K562 (cell line): ENCODE results near the gene DNAJC1. TPM values are rescaled to one million over a fixed set of nuclear protein-coding genes. Genes with fewer than 3 reads are reported as not detected.

ENCODE experiments used
- BDP1 ChIP-seq: IDR thresholded peaks from 3 replicates; pipeline ENCODE4 v1.6.1; 2011; ENCODE audit not compliant: insufficient read length, insufficient read depth
- DMBX1 ChIP-seq: fragments of 250-450 bp; sonication (Bioruptor Pico); IDR thresholded peaks from 2 replicates; pipeline ENCODE4 v1.8.0; 2022; ENCODE audit warnings: inconsistent platforms, mild to moderate bottlenecking, moderate library complexity, borderline replicate concordance
- EP400 ChIP-seq: fragments of 450-650 bp; IDR thresholded peaks from 2 replicates; pipeline ENCODE4 v1.6.1; 2017; ENCODE audit warnings: antibody characterized with exemption, mild to moderate bottlenecking, moderate library complexity
- ETV5 ChIP-seq: sonication (generic); formaldehyde crosslinking; IDR thresholded peaks from 2 replicates; pipeline ENCODE4 v1.4.0; 2020; ENCODE audit warnings: low read depth, mild to moderate bottlenecking, missing genetic modification reagents
- HMGN3 ChIP-seq: IDR thresholded peaks from 2 replicates; pipeline ENCODE4 v1.6.1; 2011; ENCODE audit warnings: borderline replicate concordance, low read depth, mild to moderate bottlenecking, mixed read lengths, low read length; ENCODE audit not compliant: insufficient read length; ENCODE audit errors: extremely low read depth
- KDM4B ChIP-seq, 2 experiments: fragments of 450-650 bp in 1 of 2; sonication (generic) in 1 of 2; IDR thresholded peaks; 2 replicates each; pipeline ENCODE4 v1.6.1; 2016 to 2017; ENCODE audit warnings: borderline replicate concordance in 2 of 2, antibody characterized with exemption in 1 of 2, low read depth in 1 of 2, mild to moderate bottlenecking in 1 of 2
- KLF10 ChIP-seq: fragments of 250-450 bp; sonication (Bioruptor Pico); IDR thresholded peaks from 2 replicates; pipeline ENCODE4 v1.6.1; 2021; ENCODE audit warnings: matching md5 sums
- MYBL2 ChIP-seq, 2 experiments: fragments of 450-650 bp in 1 of 2; sonication (generic) in 1 of 2; formaldehyde crosslinking in 1 of 2; IDR thresholded peaks; 2 replicates each; pipeline versions ENCODE4 v1.6.1 to v1.8.1; 2017 to 2022; ENCODE audit warnings: borderline replicate concordance in 1 of 2, inconsistent platforms in 1 of 2, low read depth in 1 of 2, mild to moderate bottlenecking in 1 of 2, missing genetic modification reagents in 1 of 2, moderate library complexity in 1 of 2
- SIN3B ChIP-seq: fragments of 450-650 bp; IDR thresholded peaks from 2 replicates; pipeline ENCODE4 v1.6.1; 2017; ENCODE audit warnings: low read depth, mild to moderate bottlenecking, moderate library complexity
- SMARCA5 ChIP-seq: fragments of 450-650 bp; IDR thresholded peaks from 2 replicates; pipeline ENCODE4 v1.6.1; 2016
- ZBTB17 ChIP-seq: fragments of 450-650 bp; formaldehyde crosslinking; IDR thresholded peaks from 2 replicates; pipeline ENCODE4 v1.4.0; 2020; ENCODE audit warnings: mild to moderate bottlenecking
- ZNF212 ChIP-seq: fragments of 450-650 bp; formaldehyde crosslinking; IDR thresholded peaks from 2 replicates; pipeline ENCODE4 v1.4.0; 2020; ENCODE audit warnings: mild to moderate bottlenecking
- ZNF445 ChIP-seq: fragments of 250-450 bp; sonication (Bioruptor Pico); IDR thresholded peaks from 2 replicates; pipeline ENCODE4 v1.4.0; 2020; ENCODE audit warnings: low read depth, mild to moderate bottlenecking, moderate library complexity
- ZZZ3 ChIP-seq: fragments of 450-650 bp; IDR thresholded peaks from 2 replicates; pipeline ENCODE4 v1.6.1; 2016; ENCODE audit warnings: antibody characterized with exemption, mild to moderate bottlenecking, moderate library complexity
- polyA plus RNA-seq, 8 experiments: library from polyadenylated mRNA; depleted of rRNA in 4 of 8; stranded (reverse) in 5 of 8; unstranded in 3 of 8; fragments of >200 nt; fragmentation: Nextera tagmentation in 2 of 8; fragmentation: Illumina TruSeq in 1 of 8; extraction: Ambion mirVana in 2 of 8; extraction: Trizol in 1 of 8; gene quantifications; 2 replicates each; pipeline versions ENCODE4 v1.2.1 to v1.2.3, GENCODE V29; 2011 to 2014; ENCODE audit warnings: inconsistent platforms in 1 of 8, missing spikeins in 1 of 8
- total RNA-seq, 7 experiments: library from RNA; depleted of rRNA in 6 of 7; stranded (reverse); fragments of >200 nt in 6 of 7; fragmentation: Illumina TruSeq in 2 of 7; extraction: Trizol in 2 of 7; gene quantifications; 2 replicates each; pipeline versions ENCODE4 v1.2.1 to v1.2.3, GENCODE V29; 2011 to 2021; ENCODE audit warnings: low replicate concordance in 1 of 7
- TF ChIP-seq, protein P1 (sequence below): fragments of 250-450 bp; sonication (Bioruptor Pico); IDR thresholded peaks from 2 replicates; pipeline ENCODE4 v1.5.0; 2020; ENCODE audit warnings: mild to moderate bottlenecking, borderline replicate concordance
- TF ChIP-seq, protein P2 (sequence below): fragments of 450-650 bp; IDR thresholded peaks from 2 replicates; pipeline ENCODE4 v1.6.1; 2016; ENCODE audit warnings: antibody characterized with exemption
- TF ChIP-seq, protein P3 (sequence below): fragments of 250-450 bp; sonication (Bioruptor Pico); IDR thresholded peaks from 2 replicates; pipeline ENCODE4 v1.9.0; 2021; ENCODE audit warnings: mild to moderate bottlenecking
- TF ChIP-seq, protein P4 (sequence below): sonication (generic); formaldehyde crosslinking; IDR thresholded peaks from 2 replicates; pipeline ENCODE4 v1.8.1; 2023; ENCODE audit warnings: mild to moderate bottlenecking, missing genetic modification reagents
- TF ChIP-seq, protein P5 (sequence below): sonication (generic); formaldehyde crosslinking; IDR thresholded peaks from 2 replicates; pipeline ENCODE4 v1.4.0; 2020; ENCODE audit warnings: mild to moderate bottlenecking, missing genetic modification reagents

Gene DNAJC1
- total and polyA plus RNA-seq, 9 of the 15 experiments (the other 6 are each of a cell fraction or from before 2014, with no cell fraction given), result 5.4 to 77.6 (median 40.3) TPM

DNA sequence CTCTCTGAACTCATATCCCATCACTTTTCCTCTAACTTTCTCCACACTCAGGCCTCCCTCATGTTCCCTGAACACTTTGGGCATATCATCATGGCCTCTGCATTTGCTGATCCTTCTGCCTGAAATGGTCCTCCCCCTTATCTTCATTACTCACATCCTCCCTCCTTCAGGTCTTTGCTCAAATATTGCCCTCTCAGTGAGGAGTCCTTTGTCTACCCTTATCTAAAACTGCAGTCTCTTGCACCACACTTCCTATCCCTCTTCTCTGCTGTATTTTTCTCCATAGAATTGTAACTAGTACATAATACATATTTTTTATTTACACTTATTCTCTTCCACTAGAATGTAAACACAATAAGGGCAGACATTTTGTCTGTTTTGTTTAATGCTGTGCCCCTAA, 41.7 kb downstream of the DNAJC1 start (continued):
- no peak for TF ChIP-seq BDP1
- no peak for TF ChIP-seq KLF10 (CRISPR knock-in tag)
- no peak for TF ChIP-seq HMGN3
- TF ChIP-seq SMARCA5, result no peak
- TF ChIP-seq, protein P1, sequence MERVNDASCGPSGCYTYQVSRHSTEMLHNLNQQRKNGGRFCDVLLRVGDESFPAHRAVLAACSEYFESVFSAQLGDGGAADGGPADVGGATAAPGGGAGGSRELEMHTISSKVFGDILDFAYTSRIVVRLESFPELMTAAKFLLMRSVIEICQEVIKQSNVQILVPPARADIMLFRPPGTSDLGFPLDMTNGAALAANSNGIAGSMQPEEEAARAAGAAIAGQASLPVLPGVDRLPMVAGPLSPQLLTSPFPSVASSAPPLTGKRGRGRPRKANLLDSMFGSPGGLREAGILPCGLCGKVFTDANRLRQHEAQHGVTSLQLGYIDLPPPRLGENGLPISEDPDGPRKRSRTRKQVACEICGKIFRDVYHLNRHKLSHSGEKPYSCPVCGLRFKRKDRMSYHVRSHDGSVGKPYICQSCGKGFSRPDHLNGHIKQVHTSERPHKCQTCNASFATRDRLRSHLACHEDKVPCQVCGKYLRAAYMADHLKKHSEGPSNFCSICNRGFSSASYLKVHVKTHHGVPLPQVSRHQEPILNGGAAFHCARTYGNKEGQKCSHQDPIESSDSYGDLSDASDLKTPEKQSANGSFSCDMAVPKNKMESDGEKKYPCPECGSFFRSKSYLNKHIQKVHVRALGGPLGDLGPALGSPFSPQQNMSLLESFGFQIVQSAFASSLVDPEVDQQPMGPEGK (CRISPR knock-in tag), result no peak
- TF ChIP-seq, protein P2, sequence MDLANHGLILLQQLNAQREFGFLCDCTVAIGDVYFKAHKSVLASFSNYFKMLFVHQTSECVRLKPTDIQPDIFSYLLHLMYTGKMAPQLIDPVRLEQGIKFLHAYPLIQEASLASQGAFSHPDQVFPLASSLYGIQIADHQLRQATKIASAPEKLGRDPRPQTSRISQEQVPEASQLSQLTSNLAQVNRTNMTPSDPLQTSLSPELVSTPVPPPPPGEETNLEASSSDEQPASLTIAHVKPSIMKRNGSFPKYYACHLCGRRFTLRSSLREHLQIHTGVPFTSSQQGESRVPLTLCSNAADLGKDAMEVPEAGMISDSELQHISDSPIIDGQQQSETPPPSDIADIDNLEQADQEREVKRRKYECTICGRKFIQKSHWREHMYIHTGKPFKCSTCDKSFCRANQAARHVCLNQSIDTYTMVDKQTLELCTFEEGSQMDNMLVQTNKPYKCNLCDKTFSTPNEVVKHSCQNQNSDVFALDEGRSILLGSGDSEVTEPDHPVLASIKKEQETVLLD, result peak; percentile 66; the same call in 1 of the 2 replicates
- TF ChIP-seq, protein P3, sequence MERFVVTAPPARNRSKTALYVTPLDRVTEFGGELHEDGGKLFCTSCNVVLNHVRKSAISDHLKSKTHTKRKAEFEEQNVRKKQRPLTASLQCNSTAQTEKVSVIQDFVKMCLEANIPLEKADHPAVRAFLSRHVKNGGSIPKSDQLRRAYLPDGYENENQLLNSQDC (CRISPR knock-in tag), result no peak
- TF ChIP-seq DMBX1 (CRISPR knock-in tag), result no peak
- TF ChIP-seq ETV5 (CRISPR knock-in tag), result no peak
- peak; percentile 87 for TF ChIP-seq ZNF445
- TF ChIP-seq, protein P4, sequence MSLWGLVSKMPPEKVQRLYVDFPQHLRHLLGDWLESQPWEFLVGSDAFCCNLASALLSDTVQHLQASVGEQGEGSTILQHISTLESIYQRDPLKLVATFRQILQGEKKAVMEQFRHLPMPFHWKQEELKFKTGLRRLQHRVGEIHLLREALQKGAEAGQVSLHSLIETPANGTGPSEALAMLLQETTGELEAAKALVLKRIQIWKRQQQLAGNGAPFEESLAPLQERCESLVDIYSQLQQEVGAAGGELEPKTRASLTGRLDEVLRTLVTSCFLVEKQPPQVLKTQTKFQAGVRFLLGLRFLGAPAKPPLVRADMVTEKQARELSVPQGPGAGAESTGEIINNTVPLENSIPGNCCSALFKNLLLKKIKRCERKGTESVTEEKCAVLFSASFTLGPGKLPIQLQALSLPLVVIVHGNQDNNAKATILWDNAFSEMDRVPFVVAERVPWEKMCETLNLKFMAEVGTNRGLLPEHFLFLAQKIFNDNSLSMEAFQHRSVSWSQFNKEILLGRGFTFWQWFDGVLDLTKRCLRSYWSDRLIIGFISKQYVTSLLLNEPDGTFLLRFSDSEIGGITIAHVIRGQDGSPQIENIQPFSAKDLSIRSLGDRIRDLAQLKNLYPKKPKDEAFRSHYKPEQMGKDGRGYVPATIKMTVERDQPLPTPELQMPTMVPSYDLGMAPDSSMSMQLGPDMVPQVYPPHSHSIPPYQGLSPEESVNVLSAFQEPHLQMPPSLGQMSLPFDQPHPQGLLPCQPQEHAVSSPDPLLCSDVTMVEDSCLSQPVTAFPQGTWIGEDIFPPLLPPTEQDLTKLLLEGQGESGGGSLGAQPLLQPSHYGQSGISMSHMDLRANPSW (CRISPR knock-in tag), result no peak
- no peak for TF ChIP-seq KDM4B (IDR thresholded peaks at IDR 0.05; ENCODE audit: borderline replicate concordance in 2 of 2, low read depth in 1 of 2)
- no peak for TF ChIP-seq SIN3B
- TF ChIP-seq EP400, result peak; percentile 53
- no peak for TF ChIP-seq ZNF212 (CRISPR knock-in tag)
- TF ChIP-seq, protein P5, sequence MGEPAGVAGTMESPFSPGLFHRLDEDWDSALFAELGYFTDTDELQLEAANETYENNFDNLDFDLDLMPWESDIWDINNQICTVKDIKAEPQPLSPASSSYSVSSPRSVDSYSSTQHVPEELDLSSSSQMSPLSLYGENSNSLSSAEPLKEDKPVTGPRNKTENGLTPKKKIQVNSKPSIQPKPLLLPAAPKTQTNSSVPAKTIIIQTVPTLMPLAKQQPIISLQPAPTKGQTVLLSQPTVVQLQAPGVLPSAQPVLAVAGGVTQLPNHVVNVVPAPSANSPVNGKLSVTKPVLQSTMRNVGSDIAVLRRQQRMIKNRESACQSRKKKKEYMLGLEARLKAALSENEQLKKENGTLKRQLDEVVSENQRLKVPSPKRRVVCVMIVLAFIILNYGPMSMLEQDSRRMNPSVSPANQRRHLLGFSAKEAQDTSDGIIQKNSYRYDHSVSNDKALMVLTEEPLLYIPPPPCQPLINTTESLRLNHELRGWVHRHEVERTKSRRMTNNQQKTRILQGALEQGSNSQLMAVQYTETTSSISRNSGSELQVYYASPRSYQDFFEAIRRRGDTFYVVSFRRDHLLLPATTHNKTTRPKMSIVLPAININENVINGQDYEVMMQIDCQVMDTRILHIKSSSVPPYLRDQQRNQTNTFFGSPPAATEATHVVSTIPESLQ (CRISPR knock-in tag), result no peak
- no peak for TF ChIP-seq MYBL2 (IDR thresholded peaks at IDR 0.05; ENCODE audit: low read depth)
- no peak for TF ChIP-seq MYBL2 (CRISPR knock-in tag; IDR thresholded peaks at IDR 0.05; ENCODE audit: borderline replicate concordance)
- no peak for TF ChIP-seq ZZZ3
- TF ChIP-seq ZBTB17 (CRISPR knock-in tag), result no peak
